Coronary artery (tissue), 2 donors: ENCODE results near the gene CLASRP.
A peak's percentile ranks its signal among the peaks of the same experiment; 100 is the strongest.
"Not testable (repeated sequence)": the region's sequence is repeated elsewhere in the genome, so short reads cannot be mapped to it uniquely, and the experiment has no call there.

Experiments
- DNase-seq: peaks from one replicate; pipeline ENCODE4 v3.0.0-alpha.2; 2017; ENCODE audit warnings: low spot score
- H3K27ac ChIP-seq, 2 donors: fragments of 200-600 bp; sonication (generic); one replicate each; pipeline ENCODE4 v1.5.1; 2016 to 2019
- H3K4me3 ChIP-seq: fragments of 200-600 bp; sonication (generic); 2 replicates; pipeline ENCODE4 v1.5.1; 2016; ENCODE audit warnings: mild to moderate bottlenecking, moderate library complexity
- CTCF ChIP-seq: fragments of 200-600 bp; sonication (generic); IDR thresholded peaks from one replicate; pipeline ENCODE4 v1.5.1; 2019; ENCODE audit warnings: antibody characterized with exemption

Gene CLASRP

DNA sequence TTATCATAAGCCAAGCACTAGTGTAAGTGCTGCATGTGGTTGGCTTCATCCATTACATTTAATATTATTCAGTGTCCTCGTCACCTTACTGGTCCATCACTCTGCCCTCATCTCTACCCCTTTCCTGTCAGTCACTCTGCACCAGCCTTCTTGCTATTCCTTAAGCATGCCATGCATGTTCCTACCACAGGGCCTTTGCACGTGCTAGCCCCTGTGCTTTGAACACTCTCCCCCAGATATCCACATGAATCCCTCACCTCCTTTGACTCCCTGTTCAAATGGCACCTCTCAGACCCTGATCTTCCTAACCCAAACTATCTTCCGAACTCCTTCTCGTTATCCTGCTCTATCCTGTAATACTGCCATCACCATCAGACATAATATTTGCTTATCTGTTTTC lies 40.8 kb upstream of the CLASRP start:
- Histone ChIP-seq H3K4me3 (no peak overlapping the region), H3K27ac (no peak overlapping the region)
- TF ChIP-seq CTCF, result no peak
- DNase-seq, result no peak

DNA sequence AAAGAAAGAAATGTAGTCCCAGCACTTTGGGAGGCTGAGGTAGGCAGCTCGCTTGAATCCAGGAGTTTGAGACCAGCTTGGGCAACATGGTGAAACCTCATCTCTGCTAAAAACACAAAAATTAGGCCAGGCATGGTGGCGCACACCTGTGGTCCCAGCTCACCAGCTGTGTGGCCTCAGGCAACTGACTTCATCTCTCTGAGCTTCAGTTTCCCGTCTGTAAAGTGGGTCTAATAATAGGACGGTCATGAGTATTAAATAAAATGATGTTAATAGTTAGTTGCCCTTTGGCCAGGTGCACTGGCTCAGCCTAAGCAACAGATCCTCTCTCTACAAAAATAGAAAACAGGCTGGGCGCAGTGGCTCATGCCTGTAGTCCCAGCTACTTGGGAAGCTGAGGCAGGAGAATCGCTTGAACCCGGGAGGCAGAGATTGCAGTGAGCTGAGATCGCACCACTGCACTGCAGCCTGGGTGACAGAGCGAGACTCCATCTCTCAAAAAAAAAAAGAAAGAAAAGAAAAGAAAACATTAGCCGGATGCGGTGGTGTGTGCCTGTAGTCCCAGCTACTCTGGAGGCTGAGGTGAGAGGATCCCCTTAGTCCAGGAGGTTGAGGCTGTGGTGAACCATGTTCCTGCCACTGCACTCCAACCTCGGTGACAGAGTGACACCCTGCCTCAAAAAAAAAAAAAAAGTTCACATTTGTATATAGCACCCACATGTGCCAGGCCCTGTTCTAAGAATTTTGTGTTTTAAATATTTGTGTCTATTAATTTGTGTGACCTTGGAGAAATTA lies 39.5 kb upstream of the CLASRP start:
- H3K27ac ChIP-seq, DNase-seq, H3K4me3 ChIP-seq: not testable (repeated sequence)

DNA sequence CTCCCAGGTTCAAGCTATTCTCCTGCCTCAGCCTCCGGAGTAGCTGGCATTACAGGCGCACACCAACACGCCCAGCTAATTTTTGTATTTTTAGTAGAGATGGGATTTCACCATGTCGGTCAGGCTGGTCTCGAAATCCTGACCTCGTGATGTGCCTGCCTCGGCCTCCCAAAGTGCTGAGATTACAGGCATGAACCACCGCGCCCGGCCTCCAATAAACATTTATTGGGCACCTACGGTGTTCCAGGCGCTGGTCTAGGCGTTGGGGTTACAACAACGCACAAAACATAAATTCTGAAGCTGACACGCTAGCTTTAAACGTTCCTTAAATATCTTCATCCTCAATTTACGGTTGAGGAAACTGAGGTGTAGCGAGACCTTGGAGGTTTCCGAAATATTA lies 38.2 kb upstream of the CLASRP start:
- Histone ChIP-seq H3K27ac (peak overlapping the region; percentile 54 to 100), H3K4me3 (peak overlapping the region; percentile 95)
- DNase-seq, result not testable (repeated sequence)

DNA sequence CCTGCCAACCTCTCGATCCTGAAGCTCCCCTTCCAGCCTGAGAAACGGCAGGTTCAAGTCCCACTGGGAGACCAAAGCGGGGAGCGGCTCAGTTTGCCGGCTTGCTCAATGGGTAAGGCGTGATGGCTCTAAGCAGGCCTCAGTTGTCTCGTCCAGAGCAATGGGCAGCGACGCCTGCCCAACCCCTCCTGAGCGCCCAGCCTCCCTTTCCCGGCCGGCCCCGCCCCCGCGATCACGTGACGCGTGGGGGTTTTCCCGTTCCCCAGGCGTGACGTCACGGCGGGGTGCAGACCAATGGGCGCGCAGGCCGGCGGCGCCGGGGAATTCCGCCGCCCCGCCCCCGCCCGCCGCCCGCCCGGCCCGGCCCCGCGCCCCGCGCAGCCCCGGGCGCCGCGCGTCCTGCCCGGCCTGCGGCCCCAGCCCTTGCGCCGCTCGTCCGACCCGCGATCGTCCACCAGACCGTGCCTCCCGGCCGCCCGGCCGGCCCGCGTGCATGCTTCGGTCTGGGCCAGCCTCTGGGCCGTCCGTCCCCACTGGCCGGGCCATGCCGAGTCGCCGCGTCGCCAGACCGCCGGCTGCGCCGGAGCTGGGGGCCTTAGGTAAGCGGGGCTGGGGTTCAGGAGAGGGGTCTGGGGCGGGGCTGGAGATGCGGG lies 37.6 kb upstream of the CLASRP start, which contains the start of gene RELB:
RELB (plus strand) TSS at position 378 of the 653 bp plus-strand sequence; CDS start at position 494, 116 bp downstream.
- peak within 1 kb of the TSS; percentile 95 for H3K4me3 ChIP-seq
- H3K27ac ChIP-seq, result peak within 1 kb of the TSS; percentile 97 to 100
- peak; percentile 93 for DNase-seq
- TF ChIP-seq CTCF, result no peak

DNA sequence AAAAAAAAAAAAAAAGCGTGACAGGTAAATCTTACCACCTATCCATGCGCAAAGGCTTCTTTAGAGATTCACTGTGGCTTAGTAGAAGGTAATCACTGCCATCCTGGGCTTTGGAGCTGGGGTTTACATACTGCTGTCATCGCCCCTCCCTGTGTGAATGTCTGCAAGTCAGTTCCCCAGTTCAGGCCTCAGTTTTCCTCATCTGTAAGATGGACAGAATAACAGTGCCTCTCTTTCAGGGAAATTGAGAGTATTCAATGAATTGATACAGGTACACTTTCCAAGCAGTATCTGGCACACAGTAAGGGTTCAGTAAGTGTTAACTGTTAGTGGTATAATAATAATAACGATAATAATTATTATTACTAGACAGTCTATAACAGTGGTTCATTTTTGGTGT lies 35.4 kb upstream of the CLASRP start:
- Histone ChIP-seq H3K4me3 (no peak overlapping the region), H3K27ac (no peak overlapping the region)
- DNase-seq, result no peak
- no peak for TF ChIP-seq CTCF

DNA sequence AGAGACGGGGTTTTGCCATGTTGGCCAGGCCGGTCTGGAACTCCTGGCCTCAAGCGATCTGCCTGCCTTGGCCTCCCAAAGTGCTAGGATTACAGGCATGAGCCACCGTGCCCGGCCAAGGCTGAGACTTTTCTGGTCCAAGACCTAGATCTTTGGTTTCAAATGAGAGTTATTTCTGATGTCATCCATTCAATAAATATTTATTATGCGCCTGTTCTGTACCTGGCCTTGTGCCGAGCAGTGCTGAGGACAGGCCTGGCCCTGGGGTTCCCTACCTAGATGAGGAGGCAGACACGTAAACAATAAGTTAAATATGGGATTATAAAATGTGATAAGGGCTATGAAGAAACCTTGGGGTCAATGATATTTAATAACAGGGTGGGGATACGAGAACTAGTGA lies 33.1 kb upstream of the CLASRP start:
- TF ChIP-seq CTCF, result no peak
- Histone ChIP-seq H3K27ac (no peak overlapping the region), H3K4me3 (no peak overlapping the region)
- no peak for DNase-seq

- DNase-seq, result no peak
- no peak for TF ChIP-seq CTCF
- H3K4me3 ChIP-seq, result no peak overlapping the region
- no peak overlapping the region for H3K27ac ChIP-seq
Measured at GRCh38 chr19:45008552-45008951, 30.3 kb upstream of the CLASRP start.

DNA sequence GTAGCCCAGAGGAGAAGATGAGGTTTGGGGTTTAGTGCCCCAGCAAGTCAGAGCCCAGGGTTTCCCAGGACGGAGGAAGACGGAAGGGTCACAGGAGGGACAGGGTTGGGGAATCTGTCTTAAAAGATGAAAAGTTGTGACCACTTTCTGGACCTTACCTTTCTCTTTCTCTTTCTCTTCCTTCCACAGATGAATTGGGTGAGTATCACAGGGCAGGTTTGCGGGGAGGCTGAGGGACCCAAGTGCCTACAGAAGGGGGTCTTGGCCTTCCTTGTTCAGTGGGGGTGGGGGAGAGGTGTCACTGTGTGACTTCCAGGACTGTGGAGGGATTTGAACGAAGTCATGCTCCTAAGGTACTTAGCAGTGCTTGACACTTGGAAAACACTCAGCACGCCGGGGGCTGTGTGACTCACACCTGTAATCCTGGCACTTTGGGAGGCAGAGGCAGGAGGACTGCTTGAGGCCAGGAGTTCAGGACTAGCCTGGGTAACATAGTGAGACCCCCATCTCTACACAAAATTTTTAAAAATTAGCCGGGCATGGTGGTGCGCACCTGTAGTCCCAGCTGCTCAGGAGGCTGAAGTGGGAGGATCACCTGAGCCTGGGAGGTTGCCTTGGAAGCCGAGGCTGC lies 29.1 kb upstream of the CLASRP start:
- no peak for TF ChIP-seq CTCF
- DNase-seq, result no peak
- Histone ChIP-seq H3K27ac (no peak overlapping the region), H3K4me3 (no peak overlapping the region)
